Body of pancreas (tissue), 4 donors: ENCODE data around the gene TOP3B. TPM values are rescaled to one million over a fixed set of nuclear protein-coding genes. Genes with fewer than 3 reads are reported as not detected.

ENCODE experiments used
- ATAC-seq: fragments of 150-250 bp; one replicate; pipeline ENCODE4 v1.9.1; 2016
- DNase-seq, 4 donors: peaks; one replicate each; pipeline ENCODE4 v3.0.0-alpha.2; 2019
- H3K27ac ChIP-seq, 4 donors: fragments of 200-600 bp; sonication (generic); 1 replicate in 3 of 4; 2 replicates in 1 of 4; pipeline versions ENCODE4 v1.5.1 to v1.6.1; 2016 to 2019; ENCODE audit warnings: mild to moderate bottlenecking in 1 of 4, mixed read lengths in 1 of 4, moderate library complexity in 1 of 4
- H3K27me3 ChIP-seq, 2 donors: fragments of 200-600 bp; sonication (generic); one replicate each; pipeline ENCODE4 v1.6.0; 2016; ENCODE audit warnings: mild to moderate bottlenecking in 1 of 2
- H3K36me3 ChIP-seq, 2 donors: fragments of 200-600 bp; sonication (generic); replicated peaks in 1 of 2; 2 replicates each; pipeline ENCODE4 v1.5.1; 2016; ENCODE audit warnings: low read depth in 2 of 2; ENCODE audit not compliant: insufficient read depth in 1 of 2
- H3K4me1 ChIP-seq: fragments of 200-600 bp; sonication (generic); one replicate; pipeline ENCODE4 v1.6.0; 2016
- H3K4me3 ChIP-seq, 2 donors: fragments of 200-600 bp; sonication (generic); 1 replicate in 1 of 2; 2 replicates in 1 of 2; pipeline ENCODE4 v1.5.1; 2016 to 2019
- H3K9me3 ChIP-seq, 3 donors: fragments of 200-600 bp; sonication (generic); 1 replicate in 2 of 3; 2 replicates in 1 of 3; pipeline ENCODE4 v1.5.1; 2016
- POLR2A ChIP-seq, 3 donors: fragments of 450-650 bp; IDR thresholded peaks; one replicate each; pipeline ENCODE4 v1.6.1; 2016; ENCODE audit warnings: antibody characterized with exemption in 3 of 3, mild to moderate bottlenecking in 2 of 3
- WGBS, 2 donors: methylation state at CpG; one replicate each; pipeline ENCODE4 v1.1.5; 2017; 5-methylcytosine and 5-hydroxymethylcytosine counted together
- intact Hi-C: fragments of 100-400 bp; cut with DNase I; formaldehyde crosslinking; loops from one replicate; pipeline ENCODE4 v1.15.1; 2023
- total RNA-seq, 2 donors: library from RNA; depleted of rRNA; stranded (reverse); fragments of >200 nt; gene quantifications; one replicate each; pipeline ENCODE4 v1.1.0, GENCODE V29; 2016
- TF ChIP-seq, protein P1 (sequence below), 7 experiments: fragments of 450-650 bp in 4 of 7; fragments of 200-600 bp in 3 of 7; sonication (generic) in 3 of 7; IDR thresholded peaks; one replicate each; pipeline ENCODE4 v1.5.1; 2016 to 2019; ENCODE audit warnings: antibody characterized with exemption in 7 of 7

The TOP3B gene
- total RNA-seq, 2 donors from 2014 or later = 19.2 to 48.8 TPM

DNA sequence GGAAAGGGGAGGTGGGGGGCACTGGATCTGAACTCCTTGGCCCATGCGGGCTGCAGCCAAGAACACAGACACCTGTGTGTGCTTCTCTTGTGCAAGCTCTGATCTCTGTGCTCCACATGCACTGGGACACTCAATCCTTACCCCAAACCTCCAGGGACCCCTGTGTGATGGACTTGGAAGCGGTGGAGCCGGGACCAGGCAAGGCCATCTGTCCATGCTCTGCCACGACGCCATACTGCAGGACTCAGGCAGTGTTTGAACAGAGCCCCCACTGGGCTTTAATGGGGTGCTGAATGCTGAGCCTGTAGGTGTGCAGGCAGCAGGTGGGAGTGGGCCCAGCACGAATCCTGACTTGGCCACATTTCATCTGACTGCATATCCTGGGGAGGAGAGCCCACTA, 53.3 kb downstream of the TOP3B start:
- 95 to 100% methylated on average over 2 to 6 of the region's 6 CpGs for WGBS, 2 donors
- Histone ChIP-seq H3K27ac (no peak overlapping the region), H3K9me3 (no peaks in the 10 kb centered on the region), H3K27me3 (no peaks in the 10 kb centered on the region), H3K4me3 (no peak overlapping the region), H3K36me3 (peaks cover 0 to 23% of the 10 kb centered on the region in 2 donors), H3K4me1 (peaks cover 6% of the 10 kb centered on the region)
- TF ChIP-seq, protein P1, sequence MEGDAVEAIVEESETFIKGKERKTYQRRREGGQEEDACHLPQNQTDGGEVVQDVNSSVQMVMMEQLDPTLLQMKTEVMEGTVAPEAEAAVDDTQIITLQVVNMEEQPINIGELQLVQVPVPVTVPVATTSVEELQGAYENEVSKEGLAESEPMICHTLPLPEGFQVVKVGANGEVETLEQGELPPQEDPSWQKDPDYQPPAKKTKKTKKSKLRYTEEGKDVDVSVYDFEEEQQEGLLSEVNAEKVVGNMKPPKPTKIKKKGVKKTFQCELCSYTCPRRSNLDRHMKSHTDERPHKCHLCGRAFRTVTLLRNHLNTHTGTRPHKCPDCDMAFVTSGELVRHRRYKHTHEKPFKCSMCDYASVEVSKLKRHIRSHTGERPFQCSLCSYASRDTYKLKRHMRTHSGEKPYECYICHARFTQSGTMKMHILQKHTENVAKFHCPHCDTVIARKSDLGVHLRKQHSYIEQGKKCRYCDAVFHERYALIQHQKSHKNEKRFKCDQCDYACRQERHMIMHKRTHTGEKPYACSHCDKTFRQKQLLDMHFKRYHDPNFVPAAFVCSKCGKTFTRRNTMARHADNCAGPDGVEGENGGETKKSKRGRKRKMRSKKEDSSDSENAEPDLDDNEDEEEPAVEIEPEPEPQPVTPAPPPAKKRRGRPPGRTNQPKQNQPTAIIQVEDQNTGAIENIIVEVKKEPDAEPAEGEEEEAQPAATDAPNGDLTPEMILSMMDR (IDR thresholded peaks at IDR 0.05) = no peak
- TF ChIP-seq POLR2A (IDR thresholded peaks at IDR 0.05) = no peak
- intact Hi-C loops = no loop called here
- ATAC-seq = no peak
- no peak for DNase-seq

DNA sequence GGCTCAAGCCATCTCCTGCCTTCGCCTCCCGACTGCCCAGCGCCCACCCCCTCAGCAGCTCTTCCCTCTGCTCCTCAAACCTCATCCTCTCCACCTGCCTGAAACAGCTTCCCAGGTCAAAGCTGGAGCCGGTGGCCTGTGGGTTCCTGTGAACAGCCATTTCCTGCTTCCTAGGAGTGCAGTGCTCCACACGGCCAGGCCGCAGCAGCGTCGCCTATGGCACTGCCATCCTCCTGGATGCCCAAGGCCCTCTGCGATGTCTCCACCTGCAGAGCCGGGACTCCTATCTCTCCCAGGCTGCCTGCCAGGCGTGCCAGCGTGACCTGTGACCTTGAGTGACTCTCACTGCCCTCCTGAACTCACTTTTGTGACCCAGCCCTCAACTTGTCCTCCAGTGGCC, 54.5 kb downstream of the TOP3B start:
- H3K36me3 ChIP-seq = peaks cover 0 to 18% of the 10 kb centered on the region in 2 donors

DNA sequence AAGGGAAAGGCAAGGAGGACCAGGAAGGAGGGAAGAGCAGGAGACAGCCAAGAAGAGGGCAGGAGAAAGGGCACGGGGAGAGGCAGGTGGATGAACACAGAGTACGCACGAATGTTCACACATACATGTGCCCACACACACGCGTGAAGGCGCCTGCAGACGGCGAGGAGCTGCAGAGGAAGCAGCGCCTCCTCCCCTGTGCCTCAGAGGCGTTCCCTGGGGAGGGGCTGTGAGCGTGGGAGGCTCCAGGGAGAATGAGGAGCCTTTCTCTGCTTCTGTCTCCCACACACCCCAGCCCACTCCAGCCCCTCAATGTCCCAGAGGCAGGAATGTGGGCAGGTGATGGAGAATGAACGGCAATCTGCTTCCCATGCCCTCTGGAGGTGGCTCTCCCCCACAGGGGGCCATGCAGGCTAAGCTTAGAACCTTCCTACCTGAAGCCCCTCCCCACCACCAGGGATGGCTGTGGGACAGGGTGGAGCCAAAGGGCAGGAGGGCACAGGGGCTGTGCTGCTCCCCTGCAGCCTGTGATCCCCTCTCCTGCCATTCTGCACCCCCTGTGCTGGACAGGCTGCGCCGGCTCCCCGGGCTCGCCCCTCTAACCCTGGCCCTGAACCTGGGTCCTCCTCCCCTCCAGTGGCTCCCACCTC, 55.3 kb downstream of the TOP3B start:
- no peak for ATAC-seq
- DNase-seq = no peak
- Histone ChIP-seq H3K4me3 (no peak overlapping the region), H3K27ac (peak overlapping the region in 3 of 4 donors; percentile 15 to 39 (median 16)), H3K27me3 (no peaks in the 10 kb centered on the region), H3K36me3 (peaks cover 0 to 11% of the 10 kb centered on the region in 2 donors), H3K9me3 (no peaks in the 10 kb centered on the region), H3K4me1 (peaks cover 10% of the 10 kb centered on the region)
- TF ChIP-seq, protein P1 (IDR thresholded peaks at IDR 0.05) = no peak
- TF ChIP-seq POLR2A (IDR thresholded peaks at IDR 0.05) = no peak
- intact Hi-C loops = no loop called here
- WGBS, 2 donors = 92 to 94% methylated on average over 12 to 16 of the region's 16 CpGs

More for the DNA sequence above, 54.5 kb downstream of the TOP3B start:
- intact Hi-C loops = no loop called here
- TF ChIP-seq POLR2A (IDR thresholded peaks at IDR 0.05) = no peak
- TF ChIP-seq, protein P1 (IDR thresholded peaks at IDR 0.05) = no peak
- Histone ChIP-seq H3K27ac (no peak overlapping the region), H3K27me3 (no peaks in the 10 kb centered on the region), H3K4me1 (peaks cover 6% of the 10 kb centered on the region), H3K9me3 (no peaks in the 10 kb centered on the region), H3K4me3 (no peak overlapping the region)
- DNase-seq (peak in 1 of 4 donors; percentile 41), ATAC-seq (no peak)
- WGBS, 2 donors = 47 to 52% methylated on average over 9 to 12 of the region's 12 CpGs

- no peak for TF ChIP-seq POLR2A (IDR thresholded peaks at IDR 0.05)
- TF ChIP-seq, protein P1 (IDR thresholded peaks at IDR 0.05) = no peak
- Histone ChIP-seq H3K4me3 (no peak overlapping the region), H3K36me3 (peaks cover 0 to 9% of the 10 kb centered on the region in 2 donors), H3K27ac (peak overlapping the region in 3 of 4 donors; percentile 15 to 39 (median 16)), H3K4me1 (peaks cover 15% of the 10 kb centered on the region), H3K27me3 (no peaks in the 10 kb centered on the region), H3K9me3 (no peaks in the 10 kb centered on the region)
- 60 to 64% methylated on average over 3 to 4 of the region's 4 CpGs for WGBS, 2 donors
- DNase-seq (peak in 1 of 4 donors; percentile 37), ATAC-seq (peak; percentile 24)
- intact Hi-C loops = no loop called here
Measured at GRCh38 chr22:21926728-21927127, 55.9 kb downstream of the TOP3B start.

GRCh38 chr22:21923163-21923561, 59.4 kb downstream of the TOP3B start:
- Histone ChIP-seq H3K4me1 (peaks cover 26% of the 10 kb centered on the region), H3K27ac (peak overlapping the region in 3 of 4 donors; percentile 62 to 78 (median 77)), H3K9me3 (no peaks in the 10 kb centered on the region), H3K4me3 (no peak overlapping the region), H3K36me3 (no peaks in the 10 kb centered on the region), H3K27me3 (no peaks in the 10 kb centered on the region)
- TF ChIP-seq, protein P1 (IDR thresholded peaks at IDR 0.05) = no peak
- TF ChIP-seq POLR2A (IDR thresholded peaks at IDR 0.05) = no peak
- no peak for ATAC-seq
- DNase-seq = no peak
- intact Hi-C loops = no loop called here
- 94 to 97% methylated on average over 3 to 17 of the region's 21 CpGs for WGBS, 2 donors
